Activated B cell treated with CpG ODN at 0.5 μM for 24 hours (primary cell): Measurements from ENCODE around the gene KHDC4. TPM values are rescaled to one million over a fixed set of nuclear protein-coding genes. Genes with fewer than 3 reads are reported as not detected.

Experiments
- ATAC-seq: fragments of 200-7000 bp; cut with Tn5 transposase; one replicate; pipeline ENCODE4 v1.10.0; 2021; ENCODE audit warnings: low read depth, mild to moderate bottlenecking, moderate library complexity
- CTCF ChIA-PET: fragments of 350-600 bp; sonication (Branson Sonifier 250); formaldehyde crosslinking; loops from one replicate; lab custom pipeline; 2021; ENCODE audit warnings: antibody characterized with exemption; lab: Charles Lee
- POLR2A ChIA-PET: fragments of 350-600 bp; sonication (Branson Sonifier 250); formaldehyde crosslinking; loops from one replicate; lab custom pipeline; 2021; ENCODE audit warnings: antibody characterized with exemption; lab: Charles Lee
- DNase-seq: peaks from one replicate; pipeline ENCODE4 v3.0.0; 2022
- H3K27ac Mint-ChIP-seq: one replicate; pipeline ENCODE4 v1.8.0; 2020; ENCODE audit warnings: mixed read lengths
- H3K27me3 Mint-ChIP-seq: one replicate; pipeline ENCODE4 v1.8.0; 2021; ENCODE audit warnings: mixed read lengths
- H3K36me3 Mint-ChIP-seq: one replicate; pipeline ENCODE4 v1.8.0; 2021; ENCODE audit warnings: low read depth, mixed read lengths
- H3K4me1 Mint-ChIP-seq: one replicate; pipeline ENCODE4 v1.8.0; 2021; ENCODE audit warnings: mixed read lengths
- H3K4me3 Mint-ChIP-seq: one replicate; pipeline ENCODE4 v1.8.0; 2020; ENCODE audit warnings: mild to moderate bottlenecking, mixed read lengths
- H3K9me3 Mint-ChIP-seq: one replicate; pipeline ENCODE4 v1.8.0; 2020; ENCODE audit warnings: mixed read lengths
- CTCF ChIP-seq: fragments of 200-600 bp; IDR thresholded peaks from one replicate; pipeline ENCODE4 v1.8.0; 2022; ENCODE audit warnings: antibody characterized with exemption, mild to moderate bottlenecking
- intact Hi-C: fragments of 100-400 bp; cut with micrococcal nuclease; formaldehyde crosslinking; loops from one replicate; pipeline ENCODE4 v1.15.1; 2024
- total RNA-seq: library from RNA; stranded (reverse); gene quantifications from 2 replicates; pipeline ENCODE4 v1.2.3, GENCODE V29; 2022

The KHDC4 gene
- total RNA-seq = 88.3 and 105 TPM in 2 replicates

DNA sequence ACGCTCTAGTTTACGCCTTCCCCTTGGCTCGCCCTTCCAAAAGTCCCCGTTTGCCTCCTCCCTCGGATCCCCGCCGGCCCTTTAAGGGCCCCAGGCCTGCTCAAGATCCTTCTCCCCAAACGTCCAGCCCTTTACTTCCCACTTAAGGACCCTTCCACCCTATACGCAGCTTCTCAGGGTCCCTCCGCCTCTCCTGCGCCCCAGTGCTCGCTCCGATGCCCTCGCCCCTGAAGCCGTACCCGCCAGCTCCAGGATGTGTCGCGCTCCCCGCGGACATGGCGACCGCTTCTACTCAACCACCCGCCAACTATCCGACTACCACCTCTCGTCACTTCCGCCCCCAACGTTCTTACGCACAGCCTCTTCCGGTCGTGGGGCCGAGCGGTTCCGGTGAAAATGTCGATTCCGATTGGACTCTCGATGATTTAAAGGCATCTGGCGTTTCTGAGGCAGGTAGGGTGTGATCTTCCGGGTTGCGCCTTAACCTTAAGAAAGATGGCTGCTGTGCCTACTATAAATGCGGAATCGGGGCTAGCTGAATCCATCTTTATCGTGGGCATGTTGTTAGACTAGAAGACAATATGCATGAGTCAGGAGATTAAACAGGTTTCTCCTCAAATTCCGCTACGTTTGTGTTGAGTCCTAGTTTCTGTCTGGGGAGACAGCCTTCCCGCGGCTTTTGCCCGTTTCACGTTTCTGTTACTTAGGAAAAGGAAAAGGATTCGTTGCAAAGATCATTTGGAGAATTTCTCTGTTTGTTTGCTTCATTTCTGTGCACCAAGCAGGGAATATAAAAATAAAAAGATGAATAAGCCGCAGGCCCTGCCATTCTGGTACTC is at the start of gene KHDC4:
TSS of gene KHDC4 (minus strand) at position 317 of the 839 bp plus-strand sequence. CDS start at position 277, 40 bp downstream.
- peak; percentile 93 for ATAC-seq
- Mint-ChIP-seq H3K36me3 (peaks cover 34% of the 10 kb centered on the region), H3K9me3 (no peaks in the 10 kb centered on the region), H3K4me3 (no peak within 1 kb of the TSS), H3K27ac (no peak within 1 kb of the TSS), H3K4me1 (peaks cover 41% of the 10 kb centered on the region), H3K27me3 (no peaks in the 10 kb centered on the region)
- no peak for TF ChIP-seq CTCF
- peak; percentile 85 for DNase-seq
- POLR2A ChIA-PET = interaction anchor here (0.7 to 3.8 kb wide), 22 partner anchors 10 to 348 kb away, joined by 3 to 85 read pairs (median 6); partner anchors contain the start of genes ARHGEF2, GON4L, PMF1 and SMG5
- CTCF ChIA-PET = interaction anchor here (0.9 to 5.7 kb wide), 6 partner anchors 11 to 56 kb away, joined by 3 to 52 read pairs (median 6); partner anchors contain the start of gene ARHGEF2
- intact Hi-C loops = loop anchor here (1.0 kb wide), 7 partner anchors 12 to 404 kb away; partner anchors contain the start of genes ARHGEF2, CCT3, LAMTOR2 and RIT1

DNA sequence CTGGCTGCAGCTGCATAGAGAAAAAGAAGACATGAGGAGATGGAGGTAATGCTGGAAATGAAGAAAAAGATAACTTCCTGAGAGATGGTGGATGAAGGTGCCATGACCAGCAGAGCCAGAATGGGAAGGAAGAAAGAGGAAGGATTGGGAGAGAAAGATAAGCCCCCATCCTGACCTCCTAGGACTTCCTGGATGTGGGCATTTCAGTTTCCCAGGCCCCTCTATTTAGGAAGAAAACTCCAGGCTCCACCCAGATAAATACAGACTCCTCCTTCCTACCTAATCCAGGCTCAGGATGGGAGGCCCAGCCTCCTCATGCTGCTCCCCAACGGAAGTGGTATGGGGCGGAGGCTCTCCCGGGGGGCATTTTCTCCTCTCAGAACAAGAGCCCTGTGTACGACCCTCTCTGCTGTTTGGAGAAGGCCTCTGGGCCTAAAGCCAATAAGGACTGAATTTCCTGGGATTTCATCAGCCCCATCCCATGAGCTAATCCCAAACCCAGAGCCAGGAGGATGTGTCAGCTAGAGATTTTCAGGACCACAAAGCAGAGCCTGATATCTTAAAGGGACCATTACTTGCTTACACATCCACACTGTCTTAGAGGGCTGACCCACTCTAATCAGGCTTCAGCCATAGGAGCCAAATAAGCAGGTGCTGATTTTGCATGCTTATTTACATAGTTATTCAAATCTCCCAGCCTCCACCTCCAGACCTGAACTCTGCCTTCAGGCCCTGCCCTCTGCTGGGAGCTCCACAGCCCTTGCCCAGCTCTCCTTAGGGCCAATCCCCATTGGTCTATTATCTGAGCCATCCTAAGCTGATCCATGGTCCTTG is 49.2 kb upstream of the KHDC4 start:
- ATAC-seq (peak; percentile 62), DNase-seq (no peak)
- ChIA-PET CTCF (interaction anchor here (1.1 to 9.8 kb wide), 5 partner anchors 9 to 49 kb away, joined by 4 to 146 read pairs (median 6); partner anchors contain the start of genes KHDC4 and RXFP4), POLR2A (interaction anchor here (0.5 to 14.6 kb wide), 10 partner anchors 9 to 517 kb away, joined by 3 to 403 read pairs (median 6); partner anchors contain the start of genes KHDC4, MEF2D and RXFP4)
- Mint-ChIP-seq H3K9me3 (no peaks in the 10 kb centered on the region), H3K27me3 (no peaks in the 10 kb centered on the region), H3K27ac (peak overlapping the region; percentile 90), H3K4me3 (peak overlapping the region; percentile 30), H3K36me3 (peaks cover under 1% of the 10 kb centered on the region), H3K4me1 (peaks cover 60% of the 10 kb centered on the region)
- TF ChIP-seq CTCF = no peak
- intact Hi-C loops = loop anchor here (1.0 to 2.0 kb wide), 2 partner anchors 17 to 45 kb away; no protein-coding TSS in a partner anchor

DNA sequence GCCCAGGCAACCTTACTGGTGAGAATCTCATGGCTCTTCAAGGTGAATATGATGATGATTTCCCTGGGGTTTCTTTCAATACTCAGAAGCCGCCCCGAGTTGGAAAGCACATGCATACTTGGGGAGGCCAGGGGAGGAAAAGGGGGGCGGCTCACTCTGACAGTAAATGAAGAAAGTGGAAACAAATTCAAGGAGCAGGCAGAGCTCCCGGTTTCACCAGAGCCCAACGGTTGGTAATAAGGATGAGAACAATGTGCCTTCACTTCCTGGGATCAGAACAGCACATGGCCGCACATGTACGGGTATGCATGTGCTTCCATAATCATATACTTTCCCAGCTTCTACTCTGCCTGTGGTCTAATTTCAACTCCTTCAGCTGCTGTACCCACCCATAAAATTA is 47.9 kb upstream of the KHDC4 start:
- H3K27me3 Mint-ChIP-seq = no peaks in the 10 kb centered on the region

More for the DNA sequence above, 47.9 kb upstream of the KHDC4 start:
- H3K4me1 Mint-ChIP-seq = peaks cover 65% of the 10 kb centered on the region
- peaks cover 10% of the 10 kb centered on the region for H3K36me3 Mint-ChIP-seq
- ChIA-PET POLR2A (interaction anchor here (0.6 to 14.6 kb wide), 8 partner anchors 8 to 931 kb away, joined by 3 to 403 read pairs (median 10); partner anchors contain the start of genes ADAM15, KHDC4 and RXFP4), CTCF (interaction anchor here (1.8 to 9.8 kb wide), 2 partner anchors 8 to 40 kb away, joined by 6 to 146 read pairs; partner anchors contain the start of gene RXFP4)
- H3K4me3 Mint-ChIP-seq = peak overlapping the region; percentile 97
- no peak for DNase-seq
- peak overlapping the region; percentile 90 for H3K27ac Mint-ChIP-seq
- intact Hi-C loops = loop anchor here (2.0 kb wide), 1 partner anchor 15 kb away; no protein-coding TSS in a partner anchor
- H3K9me3 Mint-ChIP-seq = no peaks in the 10 kb centered on the region
- ATAC-seq = no peak
- no peak for TF ChIP-seq CTCF
